ENCODE results near the gene LIMS3.
"Not testable (repeated sequence)": the region's sequence is repeated elsewhere in the genome, so short reads cannot be mapped to it uniquely, and the experiment has no call there.

GRCh38 chr2:109897769-109898461, 573 bp upstream of the LIMS3 start:
- not testable (repeated sequence) for TF ChIP-seq CTCF, POLR2A (IDR thresholded peaks at IDR 0.05)

All from heart left ventricle (tissue), 13 donors.